ENCODE data around the gene YWHAH. TPM values are rescaled to one million over a fixed set of nuclear protein-coding genes. Genes with fewer than 3 reads are reported as not detected.

The YWHAH gene
- total RNA-seq, 2 experiments from 2014 or later: 115 to 118 TPM

DNA sequence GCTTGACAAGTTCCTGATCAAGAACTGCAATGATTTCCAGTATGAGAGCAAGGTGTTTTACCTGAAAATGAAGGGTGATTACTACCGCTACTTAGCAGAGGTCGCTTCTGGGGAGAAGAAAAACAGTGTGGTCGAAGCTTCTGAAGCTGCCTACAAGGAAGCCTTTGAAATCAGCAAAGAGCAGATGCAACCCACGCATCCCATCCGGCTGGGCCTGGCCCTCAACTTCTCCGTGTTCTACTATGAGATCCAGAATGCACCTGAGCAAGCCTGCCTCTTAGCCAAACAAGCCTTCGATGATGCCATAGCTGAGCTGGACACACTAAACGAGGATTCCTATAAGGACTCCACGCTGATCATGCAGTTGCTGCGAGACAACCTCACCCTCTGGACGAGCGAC is 12.0 kb downstream of the YWHAH start:
- Mint-ChIP-seq H3K9me3 (no peaks in the 10 kb centered on the region), H3K36me3 (ENCODE audit: low read depth) (peaks cover 26% of the 10 kb centered on the region), H3K27me3 (ENCODE audit: low read depth) (no peaks in the 10 kb centered on the region), H3K4me1 (ENCODE audit: low read depth) (peaks cover 57% of the 10 kb centered on the region), H3K27ac (peak overlapping the region; percentile 50), H3K4me3 (no peak overlapping the region)
- CTCF ChIA-PET: interaction anchor here (1.5 to 2.4 kb wide), 3 partner anchors 9 to 21 kb away, joined by 3 to 12 read pairs (median 6); no protein-coding TSS in a partner anchor
- intact Hi-C loops (cut with micrococcal nuclease): no loop called here
- peak; percentile 44 for DNase-seq

DNA sequence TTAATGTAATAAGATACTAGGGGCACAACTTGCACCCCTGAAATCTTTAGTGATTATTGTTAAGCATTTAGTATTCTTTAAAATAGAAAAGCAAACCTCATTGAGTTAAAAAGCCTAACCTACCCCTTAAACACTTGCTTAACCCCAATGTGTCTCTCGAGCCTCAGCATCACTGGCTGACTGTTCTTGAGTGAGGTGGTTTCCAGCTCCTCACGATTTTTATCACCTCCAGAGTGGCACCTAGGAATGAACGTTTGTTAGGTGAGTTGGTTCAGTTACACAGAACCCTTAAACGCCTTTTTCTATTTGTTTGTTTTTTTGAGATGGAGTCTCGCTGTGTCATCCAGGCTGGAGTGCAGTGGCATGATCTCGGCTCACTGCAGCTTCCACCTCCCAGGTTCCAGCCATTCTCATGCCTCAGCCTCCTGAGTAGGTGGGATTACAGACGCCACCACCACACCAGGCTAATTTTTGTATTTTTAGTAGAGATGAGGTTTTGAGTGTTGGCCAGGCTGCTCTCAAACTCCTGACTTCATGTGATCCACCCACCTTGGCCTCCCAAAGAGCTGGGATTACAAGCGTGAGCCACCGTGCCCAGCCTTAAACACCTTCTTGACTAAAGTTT is 13.7 kb downstream of the YWHAH start:
- Mint-ChIP-seq H3K36me3 (ENCODE audit: low read depth) (peaks cover 23% of the 10 kb centered on the region), H3K27me3 (ENCODE audit: low read depth) (no peaks in the 10 kb centered on the region), H3K9me3 (no peaks in the 10 kb centered on the region), H3K4me3 (no peak overlapping the region), H3K4me1 (ENCODE audit: low read depth) (peaks cover 40% of the 10 kb centered on the region), H3K27ac (no peak overlapping the region)
- no peak for DNase-seq
- CTCF ChIA-PET: interaction anchor here (0.6 kb wide), 2 partner anchors 72 to 257 kb away, joined by 3 to 5 read pairs; no protein-coding TSS in a partner anchor
- intact Hi-C loops (cut with micrococcal nuclease): no loop called here

DNA sequence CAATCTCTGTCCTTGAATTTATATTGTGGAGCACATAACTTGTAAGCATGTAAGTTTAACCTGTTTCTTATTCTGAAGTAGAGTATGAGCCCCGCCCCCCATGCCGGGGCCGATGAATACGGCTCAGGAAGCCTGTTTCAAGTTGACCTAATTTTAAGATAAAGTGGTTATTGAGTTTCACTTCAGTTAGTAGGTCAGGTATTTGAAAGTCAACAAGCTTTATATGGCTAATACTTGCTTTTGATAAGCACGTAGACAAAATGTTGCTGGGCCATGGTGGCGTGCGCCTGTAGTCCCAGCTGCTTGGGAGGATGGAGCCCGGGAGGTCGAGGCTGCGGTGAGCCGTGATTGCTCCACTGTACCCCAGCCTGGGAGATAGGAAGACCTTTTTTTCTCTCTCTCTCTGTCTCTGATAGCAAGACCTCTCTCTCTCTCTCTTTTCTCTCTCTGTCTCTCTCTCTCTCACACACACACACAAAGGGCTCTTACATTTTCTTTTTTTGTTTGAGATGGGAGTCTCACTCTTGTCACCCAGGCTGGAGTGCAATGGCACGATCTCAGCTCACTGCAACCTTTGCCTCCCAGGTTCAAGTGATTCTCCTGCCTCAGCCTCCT is 14.4 kb downstream of the YWHAH start:
- peaks cover 33% of the 10 kb centered on the region for H3K4me1 Mint-ChIP-seq (ENCODE audit: low read depth)
- no peaks in the 10 kb centered on the region for H3K27me3 Mint-ChIP-seq (ENCODE audit: low read depth)
- no peak overlapping the region for H3K27ac Mint-ChIP-seq
- intact Hi-C loops (cut with micrococcal nuclease): no loop called here
- H3K36me3 Mint-ChIP-seq (ENCODE audit: low read depth): peaks cover 23% of the 10 kb centered on the region
- DNase-seq: no peak
- H3K9me3 Mint-ChIP-seq: no peaks in the 10 kb centered on the region
- no peak overlapping the region for H3K4me3 Mint-ChIP-seq
- CTCF ChIA-PET: interaction anchor here (0.8 to 1.3 kb wide), 2 partner anchors 12 to 293 kb away, joined by 3 to 5 read pairs; no protein-coding TSS in a partner anchor

DNA sequence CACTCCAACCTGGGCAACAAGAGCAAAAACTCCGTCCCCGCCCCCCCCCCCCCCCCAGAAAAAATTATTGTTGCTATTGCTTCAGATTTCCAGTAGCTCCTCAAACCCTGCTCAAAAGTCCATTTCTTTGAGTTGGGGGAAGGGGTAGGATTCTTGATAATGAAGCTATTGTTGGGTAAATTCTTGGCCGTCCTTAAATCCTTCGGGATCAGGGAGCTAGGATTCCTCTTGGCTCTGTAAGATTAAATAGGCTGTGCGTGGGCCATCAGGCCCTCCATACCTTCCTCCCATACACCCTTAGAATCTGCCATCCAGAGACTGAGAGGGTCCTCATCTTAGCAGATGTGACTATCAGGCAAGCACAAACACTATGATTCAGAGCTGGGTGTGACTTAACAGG is 16.4 kb downstream of the YWHAH start:
- H3K4me1 Mint-ChIP-seq (ENCODE audit: low read depth): peaks cover 15% of the 10 kb centered on the region
- H3K27ac Mint-ChIP-seq: no peak overlapping the region
- no peak overlapping the region for H3K4me3 Mint-ChIP-seq
- H3K27me3 Mint-ChIP-seq (ENCODE audit: low read depth): no peaks in the 10 kb centered on the region
- CTCF ChIA-PET: interaction anchor here (0.5 to 2.2 kb wide), 4 partner anchors 9 to 296 kb away, joined by 3 to 11 read pairs (median 4); no protein-coding TSS in a partner anchor
- H3K36me3 Mint-ChIP-seq (ENCODE audit: low read depth): peaks cover 20% of the 10 kb centered on the region
- no peaks in the 10 kb centered on the region for H3K9me3 Mint-ChIP-seq
- intact Hi-C loops (cut with micrococcal nuclease): no loop called here
- no peak for DNase-seq

DNA sequence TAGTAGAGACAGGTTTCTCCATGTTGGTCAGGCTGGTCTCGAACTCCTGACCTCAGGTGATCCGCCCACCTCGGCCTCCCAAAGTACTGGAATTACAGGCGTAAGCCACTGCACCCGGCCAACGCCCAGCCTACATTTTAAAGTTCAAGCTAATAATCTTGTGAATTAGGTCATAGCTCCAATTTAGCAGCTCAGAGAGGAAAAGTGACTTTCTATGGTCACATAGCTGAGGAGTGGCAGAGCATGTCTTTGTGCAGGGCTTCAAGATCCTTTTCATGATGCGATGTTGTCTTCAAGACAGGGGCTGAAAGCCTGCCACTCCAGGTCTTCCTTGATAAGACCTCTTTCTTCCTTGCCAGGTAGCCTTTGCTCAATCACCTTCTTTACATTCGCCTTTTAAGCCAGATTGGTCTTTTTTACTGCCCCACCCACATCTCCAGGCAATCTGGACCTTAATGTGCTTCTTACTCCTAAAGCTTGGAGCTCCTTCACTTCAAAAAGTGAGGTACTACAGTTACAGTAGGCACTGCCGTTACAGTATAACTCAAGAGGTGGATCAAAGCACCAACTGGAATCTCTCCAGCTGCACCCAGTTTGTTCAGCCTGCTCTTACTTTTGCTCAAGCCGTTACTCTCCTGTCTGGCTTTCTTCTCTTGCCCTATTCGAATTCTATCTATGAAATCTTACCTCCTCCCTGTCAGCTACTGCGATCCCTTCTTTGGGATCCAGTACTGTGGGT is 18.2 kb downstream of the YWHAH start:
- Mint-ChIP-seq H3K36me3 (ENCODE audit: low read depth) (peaks cover 3% of the 10 kb centered on the region), H3K4me1 (ENCODE audit: low read depth) (peaks cover 3% of the 10 kb centered on the region), H3K9me3 (no peaks in the 10 kb centered on the region), H3K27me3 (ENCODE audit: low read depth) (no peaks in the 10 kb centered on the region), H3K4me3 (no peak overlapping the region), H3K27ac (no peak overlapping the region)
- no peak for DNase-seq
- CTCF ChIA-PET: no interaction called here
- intact Hi-C loops (cut with micrococcal nuclease): no loop called here

DNA sequence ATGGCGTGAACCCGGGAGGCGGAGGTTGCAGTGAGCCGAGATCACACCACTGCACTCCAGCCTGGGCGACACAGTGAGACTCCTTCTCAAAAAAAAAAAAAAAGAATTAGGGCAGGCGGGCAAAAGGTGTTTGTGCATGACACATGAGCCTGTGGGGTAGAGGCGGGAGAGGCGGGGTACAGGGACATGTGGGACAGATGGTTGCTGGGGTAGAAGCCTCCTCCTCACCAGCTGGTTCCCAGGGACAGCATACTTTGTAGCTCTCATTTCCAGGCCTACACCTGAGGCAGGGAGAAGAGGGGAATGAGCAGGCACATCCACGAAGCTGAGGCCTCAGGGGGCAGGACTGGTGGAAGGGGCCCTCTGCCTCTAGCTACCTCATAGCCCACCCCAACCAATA is 23.7 kb downstream of the YWHAH start:
- Mint-ChIP-seq H3K4me1 (ENCODE audit: low read depth) (peaks cover 11% of the 10 kb centered on the region), H3K9me3 (no peaks in the 10 kb centered on the region), H3K36me3 (ENCODE audit: low read depth) (no peaks in the 10 kb centered on the region), H3K27me3 (ENCODE audit: low read depth) (no peaks in the 10 kb centered on the region), H3K4me3 (no peak overlapping the region), H3K27ac (no peak overlapping the region)
- intact Hi-C loops (cut with micrococcal nuclease): no loop called here
- CTCF ChIA-PET: interaction anchor here (0.7 to 2.3 kb wide), 3 partner anchors 10 to 302 kb away, joined by 4 to 11 read pairs (median 5); no protein-coding TSS in a partner anchor
- no peak for DNase-seq

DNA sequence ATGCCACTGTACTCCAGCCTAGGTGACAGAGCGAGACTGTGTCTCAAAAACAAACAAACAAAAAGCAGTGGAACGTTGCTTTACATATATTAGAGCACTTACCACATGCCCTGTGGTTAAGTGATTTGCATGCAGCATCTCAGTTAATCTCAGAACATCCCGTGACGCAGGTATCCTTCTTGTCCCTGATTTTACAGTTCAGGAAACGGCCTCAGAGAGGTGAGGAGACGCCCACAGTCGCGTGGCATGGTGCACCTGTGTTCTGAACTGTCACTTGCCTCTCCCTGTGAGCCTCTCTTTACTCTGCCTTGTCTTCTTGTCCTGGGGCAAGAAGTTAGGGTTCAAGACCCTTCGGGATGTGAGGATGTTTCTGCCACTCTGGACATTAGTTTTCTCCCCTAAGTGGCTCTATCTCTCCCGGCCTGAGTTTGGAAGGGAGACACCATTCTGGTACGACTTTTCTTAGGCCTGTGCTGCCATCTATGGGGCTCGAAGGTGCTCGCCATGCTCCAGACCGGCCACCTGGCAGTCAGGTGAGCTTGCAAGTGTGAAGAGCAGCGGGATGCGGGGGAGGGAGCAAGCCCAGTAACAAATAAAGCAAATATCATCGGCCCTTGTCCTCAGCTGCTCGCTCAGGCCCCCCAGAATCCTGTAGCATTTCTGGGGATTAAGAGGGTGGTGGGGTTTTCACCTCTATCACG is 25.6 kb downstream of the YWHAH start:
- DNase-seq: peak; percentile 85
- Mint-ChIP-seq H3K36me3 (ENCODE audit: low read depth) (no peaks in the 10 kb centered on the region), H3K4me1 (ENCODE audit: low read depth) (peaks cover 11% of the 10 kb centered on the region), H3K4me3 (peak overlapping the region; percentile 68), H3K27ac (no peak overlapping the region), H3K9me3 (no peaks in the 10 kb centered on the region), H3K27me3 (ENCODE audit: low read depth) (no peaks in the 10 kb centered on the region)
- intact Hi-C loops (cut with micrococcal nuclease): loop anchor here (1.0 to 5.0 kb wide), 3 partner anchors 25 to 308 kb away; partner anchors contain the start of gene PISD
- CTCF ChIA-PET: interaction anchor here (0.6 to 2.7 kb wide), 42 partner anchors 9 to 499 kb away, joined by 3 to 29 read pairs (median 4); partner anchors contain the start of gene PISD

DNA sequence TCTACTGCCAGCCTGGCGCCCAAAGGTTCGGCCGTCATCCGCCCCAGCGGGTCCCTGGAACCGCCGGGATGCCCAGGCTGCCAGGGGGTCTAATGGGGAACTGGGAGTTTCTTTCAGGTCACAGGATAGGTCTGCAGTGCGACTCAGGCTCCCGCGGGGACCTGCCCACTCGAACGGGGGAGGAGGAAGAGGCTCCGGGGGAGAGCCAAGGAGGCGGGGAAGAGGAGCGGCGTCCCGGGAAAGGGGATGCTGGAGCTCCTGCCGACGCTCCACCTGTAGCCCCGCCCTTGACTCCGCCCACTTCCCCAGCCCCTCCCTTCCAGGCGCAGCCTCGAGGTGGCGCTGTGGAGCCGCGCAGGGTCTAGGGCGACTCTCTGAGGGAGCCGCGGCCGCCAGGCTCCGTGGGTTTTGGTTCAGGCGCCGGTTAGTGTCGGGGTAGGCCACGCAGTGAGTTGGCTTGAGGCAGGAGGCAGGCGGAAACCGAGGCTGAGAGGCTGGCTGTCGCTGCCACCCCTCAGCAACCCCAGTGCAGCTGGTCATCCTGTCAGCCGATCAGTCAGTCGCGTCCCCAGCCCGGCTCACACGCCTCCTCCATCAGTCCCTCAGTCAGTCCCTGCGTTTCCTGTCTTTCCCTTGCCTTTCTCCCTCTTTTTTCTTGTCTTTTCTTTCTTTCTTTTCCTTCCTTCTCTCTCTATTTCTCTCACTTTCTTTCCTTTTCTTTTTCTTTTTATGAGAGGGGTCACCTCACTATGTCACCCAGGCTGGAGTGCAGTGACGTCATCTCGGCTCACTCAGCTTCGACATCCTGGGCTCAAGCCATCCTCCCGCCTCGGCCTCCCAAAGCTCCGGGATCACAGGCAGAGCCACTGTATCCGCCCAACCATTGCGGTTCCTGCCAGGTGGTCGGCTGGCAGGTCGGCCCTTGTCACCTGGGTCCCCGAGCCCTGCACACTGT is 26.4 kb downstream of the YWHAH start:
- no peak overlapping the region for H3K27ac Mint-ChIP-seq
- no peaks in the 10 kb centered on the region for H3K36me3 Mint-ChIP-seq (ENCODE audit: low read depth)
- H3K27me3 Mint-ChIP-seq (ENCODE audit: low read depth): no peaks in the 10 kb centered on the region
- H3K9me3 Mint-ChIP-seq: no peaks in the 10 kb centered on the region
- CTCF ChIA-PET: interaction anchor here (0.6 to 2.7 kb wide), 45 partner anchors 9 to 676 kb away, joined by 3 to 29 read pairs (median 4); partner anchors contain the start of gene PISD
- DNase-seq: peak; percentile 90
- intact Hi-C loops (cut with micrococcal nuclease): loop anchor here (1.0 to 5.0 kb wide), 3 partner anchors 25 to 308 kb away; partner anchors contain the start of gene PISD
- H3K4me3 Mint-ChIP-seq: peak overlapping the region; percentile 68
- peaks cover 11% of the 10 kb centered on the region for H3K4me1 Mint-ChIP-seq (ENCODE audit: low read depth)

DNA sequence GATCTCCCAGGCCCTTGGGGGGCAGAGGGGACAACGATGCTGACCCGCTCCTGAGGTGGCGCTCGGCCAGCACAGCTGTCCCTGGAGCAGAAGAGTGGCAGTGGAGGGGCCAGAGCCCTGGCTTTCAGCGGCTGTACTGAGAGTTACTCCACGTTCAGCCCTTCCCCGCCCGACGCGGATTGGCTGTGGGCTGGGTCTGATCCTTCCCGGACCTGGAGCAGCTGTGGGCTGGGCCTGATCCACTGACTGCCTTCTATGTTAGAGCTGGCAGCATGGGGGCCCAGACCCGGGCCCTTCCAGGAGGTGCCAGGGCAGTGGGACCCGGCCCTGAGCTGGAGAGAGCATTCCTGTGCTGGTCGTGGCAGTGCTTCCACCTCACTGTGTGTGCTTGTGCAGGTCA is 27.8 kb downstream of the YWHAH start:
- Mint-ChIP-seq H3K27me3 (ENCODE audit: low read depth) (no peaks in the 10 kb centered on the region), H3K4me3 (no peak overlapping the region), H3K9me3 (no peaks in the 10 kb centered on the region), H3K36me3 (ENCODE audit: low read depth) (no peaks in the 10 kb centered on the region), H3K27ac (no peak overlapping the region), H3K4me1 (ENCODE audit: low read depth) (peaks cover 14% of the 10 kb centered on the region)
- CTCF ChIA-PET: interaction anchor here (1.1 to 2.7 kb wide), 3 partner anchors 7 to 295 kb away, joined by 3 to 14 read pairs (median 6); no protein-coding TSS in a partner anchor
- DNase-seq: no peak
- intact Hi-C loops (cut with micrococcal nuclease): loop anchor here (5.0 kb wide), 1 partner anchor 165 kb away; no protein-coding TSS in a partner anchor

DNA sequence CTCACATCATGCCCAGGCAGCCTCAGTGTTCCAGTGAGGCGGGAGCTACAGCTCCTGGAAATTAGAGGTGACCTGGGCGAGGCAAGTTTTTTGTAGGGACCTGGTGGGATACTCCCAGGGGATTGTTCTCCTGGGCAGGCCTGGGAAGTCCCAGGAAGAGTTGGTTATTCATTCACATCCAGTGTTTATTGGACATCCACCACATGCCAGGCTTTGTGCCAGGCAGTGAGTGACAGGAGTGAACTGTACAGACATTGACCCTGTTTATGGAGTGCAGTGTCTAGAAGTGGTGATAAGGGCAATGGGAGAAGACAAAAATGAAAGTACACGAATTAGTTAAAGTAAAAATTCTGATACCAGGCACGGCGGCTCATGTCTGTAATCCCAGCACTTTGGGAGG is 29.4 kb downstream of the YWHAH start:
- DNase-seq: no peak
- peaks cover 16% of the 10 kb centered on the region for H3K4me1 Mint-ChIP-seq (ENCODE audit: low read depth)
- no peaks in the 10 kb centered on the region for H3K9me3 Mint-ChIP-seq
- intact Hi-C loops (cut with micrococcal nuclease): loop anchor here (5.0 kb wide), 1 partner anchor 164 kb away; no protein-coding TSS in a partner anchor
- H3K27ac Mint-ChIP-seq: no peak overlapping the region
- no peak overlapping the region for H3K4me3 Mint-ChIP-seq
- no peaks in the 10 kb centered on the region for H3K27me3 Mint-ChIP-seq (ENCODE audit: low read depth)
- no peaks in the 10 kb centered on the region for H3K36me3 Mint-ChIP-seq (ENCODE audit: low read depth)
- CTCF ChIA-PET: interaction anchor here (0.6 to 1.0 kb wide), 2 partner anchors 24 to 308 kb away, joined by 3 read pairs; no protein-coding TSS in a partner anchor
